HEK293 (cell line): ENCODE results near the gene NDUFA8.

Experiments
- ZNF24 ChIP-seq: fragments of 450-650 bp; formaldehyde crosslinking; IDR thresholded peaks from 2 replicates; pipeline ENCODE4 v1.5.1; 2016; ENCODE audit warnings: missing biosample characterization, missing genetic modification characterization
- ZNF416 ChIP-seq: fragments of 450-650 bp; formaldehyde crosslinking; IDR thresholded peaks from 2 replicates; pipeline ENCODE4 v1.5.1; 2016; ENCODE audit warnings: missing biosample characterization, missing genetic modification characterization
- ZNF792 ChIP-seq: fragments of 450-650 bp; formaldehyde crosslinking; IDR thresholded peaks from 2 replicates; pipeline ENCODE4 v1.5.1; 2016; ENCODE audit warnings: missing biosample characterization, missing genetic modification characterization
- TF ChIP-seq, protein P1 (sequence below): fragments of 450-650 bp; formaldehyde crosslinking; IDR thresholded peaks from 2 replicates; pipeline ENCODE4 v1.5.1; 2016; ENCODE audit warnings: missing biosample characterization, missing genetic modification characterization
- TF ChIP-seq, protein P2 (sequence below): fragments of 450-650 bp; formaldehyde crosslinking; IDR thresholded peaks from 2 replicates; pipeline ENCODE4 v1.5.1; 2016; ENCODE audit warnings: missing biosample characterization, missing genetic modification characterization

DNA sequence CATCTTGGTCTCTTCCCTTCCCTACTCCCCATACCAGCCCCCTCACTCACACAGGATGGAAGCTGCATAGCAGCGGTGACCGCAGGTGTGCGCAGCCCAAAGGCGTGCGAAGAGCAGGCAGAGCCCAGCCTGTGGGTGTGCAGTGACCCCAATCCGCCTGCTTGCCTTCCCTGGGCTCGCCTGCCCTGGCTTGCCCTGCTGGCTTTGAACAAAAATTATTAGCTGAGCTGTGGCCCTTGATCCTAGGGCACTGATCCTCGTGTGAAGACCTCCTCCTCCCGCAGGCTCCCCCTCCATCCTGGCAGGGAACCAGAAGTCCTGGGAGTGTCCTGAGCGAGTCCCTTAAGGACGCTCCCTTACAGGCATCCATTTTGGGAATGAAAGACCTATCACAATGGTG is 32.0 kb upstream of the NDUFA8 start:
- TF ChIP-seq ZNF24: no peak
- TF ChIP-seq, protein P1, sequence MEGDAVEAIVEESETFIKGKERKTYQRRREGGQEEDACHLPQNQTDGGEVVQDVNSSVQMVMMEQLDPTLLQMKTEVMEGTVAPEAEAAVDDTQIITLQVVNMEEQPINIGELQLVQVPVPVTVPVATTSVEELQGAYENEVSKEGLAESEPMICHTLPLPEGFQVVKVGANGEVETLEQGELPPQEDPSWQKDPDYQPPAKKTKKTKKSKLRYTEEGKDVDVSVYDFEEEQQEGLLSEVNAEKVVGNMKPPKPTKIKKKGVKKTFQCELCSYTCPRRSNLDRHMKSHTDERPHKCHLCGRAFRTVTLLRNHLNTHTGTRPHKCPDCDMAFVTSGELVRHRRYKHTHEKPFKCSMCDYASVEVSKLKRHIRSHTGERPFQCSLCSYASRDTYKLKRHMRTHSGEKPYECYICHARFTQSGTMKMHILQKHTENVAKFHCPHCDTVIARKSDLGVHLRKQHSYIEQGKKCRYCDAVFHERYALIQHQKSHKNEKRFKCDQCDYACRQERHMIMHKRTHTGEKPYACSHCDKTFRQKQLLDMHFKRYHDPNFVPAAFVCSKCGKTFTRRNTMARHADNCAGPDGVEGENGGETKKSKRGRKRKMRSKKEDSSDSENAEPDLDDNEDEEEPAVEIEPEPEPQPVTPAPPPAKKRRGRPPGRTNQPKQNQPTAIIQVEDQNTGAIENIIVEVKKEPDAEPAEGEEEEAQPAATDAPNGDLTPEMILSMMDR: no peak
- TF ChIP-seq ZNF792 (tag by site-specific recombination): no peak
- TF ChIP-seq, protein P2, sequence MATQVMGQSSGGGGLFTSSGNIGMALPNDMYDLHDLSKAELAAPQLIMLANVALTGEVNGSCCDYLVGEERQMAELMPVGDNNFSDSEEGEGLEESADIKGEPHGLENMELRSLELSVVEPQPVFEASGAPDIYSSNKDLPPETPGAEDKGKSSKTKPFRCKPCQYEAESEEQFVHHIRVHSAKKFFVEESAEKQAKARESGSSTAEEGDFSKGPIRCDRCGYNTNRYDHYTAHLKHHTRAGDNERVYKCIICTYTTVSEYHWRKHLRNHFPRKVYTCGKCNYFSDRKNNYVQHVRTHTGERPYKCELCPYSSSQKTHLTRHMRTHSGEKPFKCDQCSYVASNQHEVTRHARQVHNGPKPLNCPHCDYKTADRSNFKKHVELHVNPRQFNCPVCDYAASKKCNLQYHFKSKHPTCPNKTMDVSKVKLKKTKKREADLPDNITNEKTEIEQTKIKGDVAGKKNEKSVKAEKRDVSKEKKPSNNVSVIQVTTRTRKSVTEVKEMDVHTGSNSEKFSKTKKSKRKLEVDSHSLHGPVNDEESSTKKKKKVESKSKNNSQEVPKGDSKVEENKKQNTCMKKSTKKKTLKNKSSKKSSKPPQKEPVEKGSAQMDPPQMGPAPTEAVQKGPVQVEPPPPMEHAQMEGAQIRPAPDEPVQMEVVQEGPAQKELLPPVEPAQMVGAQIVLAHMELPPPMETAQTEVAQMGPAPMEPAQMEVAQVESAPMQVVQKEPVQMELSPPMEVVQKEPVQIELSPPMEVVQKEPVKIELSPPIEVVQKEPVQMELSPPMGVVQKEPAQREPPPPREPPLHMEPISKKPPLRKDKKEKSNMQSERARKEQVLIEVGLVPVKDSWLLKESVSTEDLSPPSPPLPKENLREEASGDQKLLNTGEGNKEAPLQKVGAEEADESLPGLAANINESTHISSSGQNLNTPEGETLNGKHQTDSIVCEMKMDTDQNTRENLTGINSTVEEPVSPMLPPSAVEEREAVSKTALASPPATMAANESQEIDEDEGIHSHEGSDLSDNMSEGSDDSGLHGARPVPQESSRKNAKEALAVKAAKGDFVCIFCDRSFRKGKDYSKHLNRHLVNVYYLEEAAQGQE (tag by site-specific recombination): no peak
- no peak for TF ChIP-seq ZNF416 (tag by site-specific recombination)
